ENCODE data around the gene RAD51D. TPM values are rescaled to one million over a fixed set of nuclear protein-coding genes. Genes with fewer than 3 reads are reported as not detected.

RAD51D gene
- polyA plus RNA-seq, 1 of the 3 experiments (the other 2 are of a cell fraction) = 11.6 TPM

GRCh38 chr17:35086931-35087573, 32.6 kb downstream of the RAD51D start:
- Histone ChIP-seq H3K4me3 (ENCODE audit: low read depth in 2 of 2, low read length in 1 of 2) (peak overlapping the region in 1 of 2 experiments; percentile 13; a peak in 1 of 4 replicates), H3K79me2 (ENCODE audit: insufficient read depth) (peaks cover 54% of the 10 kb centered on the region), H3K36me3 (replicated peaks in 1 of 2; ENCODE audit: control insufficient read depth in 1 of 2, insufficient read depth in 2 of 2, low read length in 1 of 2) (no peaks in the 10 kb centered on the region), H3K9me3 (no peaks in the 10 kb centered on the region), H3K4me2 (peak overlapping the region; percentile 95; the same call in 1 of the 2 replicates), H3K9ac (no peak overlapping the region), H3K9me2 (no peaks in the 10 kb centered on the region), H4K20me1 (ENCODE audit: insufficient read depth) (peaks cover 1% of the 10 kb centered on the region), H3F3A (replicated peaks; ENCODE audit: insufficient read depth) (peaks cover 26% of the 10 kb centered on the region), H3K27me3 (ENCODE audit: insufficient read depth) (no peaks in the 10 kb centered on the region), H3K27ac (ENCODE audit: low read depth in 2 of 2, low read length in 1 of 2) (no peak overlapping the region), H2AFZ (ENCODE audit: low read depth) (no peak overlapping the region), H3K4me1 (ENCODE audit: control insufficient read depth in 1 of 2, insufficient read depth in 2 of 2, low read depth in 1 of 2, low read length in 1 of 2) (peaks cover 18 to 33% of the 10 kb centered on the region in 2 experiments)
- 78% methylated on average over 8 of the region's 8 CpGs for WGBS (ENCODE audit: low lambda C conversion rate)
- POLR2A ChIA-PET = no interaction called here
- DNase-seq = no peak
- TF ChIP-seq RCOR1 (IDR thresholded peaks at IDR 0.05; ENCODE audit: low read length) = no peak
- TF ChIP-seq FOXM1 (IDR thresholded peaks at IDR 0.05; ENCODE audit: low read depth) = no peak
- no peak for TF ChIP-seq ZBTB33 (IDR thresholded peaks at IDR 0.05; ENCODE audit: borderline replicate concordance, low read depth)
- no peak for TF ChIP-seq IRF3 (IDR thresholded peaks at IDR 0.05; ENCODE audit: low read depth, low read length)
- TF ChIP-seq PBX3 (IDR thresholded peaks at IDR 0.05) = no peak
- TF ChIP-seq REST (IDR thresholded peaks at IDR 0.05; ENCODE audit: low read depth, low read length) = no peak
- TF ChIP-seq NFIC (IDR thresholded peaks at IDR 0.05; ENCODE audit: borderline replicate concordance) = no peak
- no peak for TF ChIP-seq TEAD4 (IDR thresholded peaks at IDR 0.05; ENCODE audit: borderline replicate concordance, insufficient read depth)
- no peak for TF ChIP-seq EP300 (IDR thresholded peaks at IDR 0.05; ENCODE audit: borderline replicate concordance in 1 of 2, low read depth in 1 of 2, low read length in 1 of 2)
- no peak for TF ChIP-seq ELF1 (IDR thresholded peaks at IDR 0.05)
- TF ChIP-seq TAF1 (IDR thresholded peaks at IDR 0.05; ENCODE audit: borderline replicate concordance, low read depth, low read length) = no peak
- no peak for TF ChIP-seq NRF1 (IDR thresholded peaks at IDR 0.05; ENCODE audit: low read depth, low read length)
- no peak for TF ChIP-seq TCF12 (IDR thresholded peaks at IDR 0.05)
- TF ChIP-seq MXI1 (IDR thresholded peaks at IDR 0.05; ENCODE audit: low read depth, low read length) = no peak
- CTCF ChIA-PET = interaction anchor here (0.6 to 1.9 kb wide), 4 partner anchors 13 to 545 kb away, joined by 3 to 4 read pairs (median 4); no protein-coding TSS in a partner anchor
